GM06990 (cell line): ENCODE results near the gene APOOL.

Source experiments
- DNase-seq: peaks from one replicate; pipeline ENCODE4 v3.0.0-alpha.2; 2011; ENCODE audit not compliant: insufficient read length; ENCODE audit errors: extremely low read depth
- H3K27me3 ChIP-seq: replicated peaks from 2 replicates; pipeline ENCODE4 v1.6.0; 2011; ENCODE audit warnings: low read length; ENCODE audit not compliant: control insufficient read depth, insufficient read depth
- H3K36me3 ChIP-seq: 2 replicates; pipeline ENCODE4 v1.5.1; 2011; ENCODE audit warnings: low read length; ENCODE audit not compliant: control insufficient read depth, insufficient read depth
- H3K4me3 ChIP-seq: replicated peaks from 2 replicates; pipeline ENCODE4 v1.5.1; 2011; ENCODE audit warnings: low read depth, mild to moderate bottlenecking, control low read depth, low read length
- CTCF ChIP-seq: IDR thresholded peaks from 2 replicates; pipeline ENCODE4 v1.5.1; 2011; ENCODE audit warnings: low read length, control low read depth, mild to moderate bottlenecking, inconsistent platforms; ENCODE audit not compliant: insufficient read depth, poor library complexity, severe bottlenecking

Gene APOOL

GRCh38 chrX:85089321-85089840 is 85.7 kb downstream of the APOOL start:
- TF ChIP-seq CTCF = no peak
- Histone ChIP-seq H3K36me3 (no peaks in the 10 kb centered on the region), H3K4me3 (no peak overlapping the region), H3K27me3 (no peaks in the 10 kb centered on the region)
- DNase-seq = no peak

- H3K27me3 ChIP-seq = no peaks in the 10 kb centered on the region
- no peak for TF ChIP-seq CTCF
- DNase-seq = no peak
- no peak overlapping the region for H3K4me3 ChIP-seq
- H3K36me3 ChIP-seq = no peaks in the 10 kb centered on the region
Measured at GRCh38 chrX:85107407-85107806, 103.7 kb downstream of the APOOL start.

GRCh38 chrX:85108165-85108564 is 104.5 kb downstream of the APOOL start:
- TF ChIP-seq CTCF = no peak
- Histone ChIP-seq H3K27me3 (no peaks in the 10 kb centered on the region), H3K4me3 (no peak overlapping the region), H3K36me3 (no peaks in the 10 kb centered on the region)
- DNase-seq = no peak

DNA sequence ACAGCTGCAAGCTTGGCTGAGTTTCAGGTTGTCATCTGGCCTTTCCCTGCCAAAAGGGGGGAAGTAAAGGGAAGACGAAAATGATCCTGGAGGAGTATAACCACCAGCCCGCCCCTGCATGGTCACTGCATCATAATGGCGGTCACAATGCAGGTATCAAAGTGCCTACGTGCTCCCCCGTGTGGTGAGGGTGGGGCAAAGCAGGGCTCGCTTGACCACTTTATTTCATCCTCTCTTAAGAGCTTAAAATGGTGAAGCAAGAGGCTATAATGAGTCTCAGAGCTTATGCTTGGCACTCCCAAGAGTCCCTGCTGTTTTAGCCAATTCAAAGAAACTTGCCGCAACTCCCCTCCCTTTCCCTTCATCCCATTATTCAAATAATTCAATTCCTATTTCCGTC is 105.6 kb downstream of the APOOL start:
- Histone ChIP-seq H3K36me3 (no peaks in the 10 kb centered on the region), H3K27me3 (no peaks in the 10 kb centered on the region), H3K4me3 (no peak overlapping the region)
- DNase-seq = no peak
- TF ChIP-seq CTCF = peak; percentile 56

GRCh38 chrX:85111347-85111746 is 107.7 kb downstream of the APOOL start:
- H3K27me3 ChIP-seq = no peaks in the 10 kb centered on the region
- TF ChIP-seq CTCF = peak; percentile 80
- H3K36me3 ChIP-seq = no peaks in the 10 kb centered on the region
- H3K4me3 ChIP-seq = no peak overlapping the region
- no peak for DNase-seq

DNA sequence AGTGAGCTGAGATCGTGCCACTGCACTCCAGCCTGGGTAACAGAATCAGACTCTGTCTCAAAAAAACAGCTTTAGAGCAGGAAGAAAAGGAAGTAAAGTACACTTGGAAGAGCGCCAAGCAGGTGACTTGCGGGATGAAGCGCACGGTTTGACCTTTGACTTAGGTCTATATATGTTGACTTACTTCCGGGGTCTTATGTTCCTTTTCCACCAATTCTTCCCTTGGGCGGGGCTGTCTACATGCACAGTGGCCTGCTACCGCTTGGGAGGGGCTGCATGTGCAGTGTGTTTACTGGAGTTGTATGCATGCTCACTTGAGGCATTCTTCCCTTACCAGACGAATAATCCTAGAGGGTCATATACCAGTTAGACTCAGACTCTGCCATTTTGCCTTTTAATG is 108.6 kb downstream of the APOOL start:
- DNase-seq = no peak
- H3K4me3 ChIP-seq = no peak overlapping the region
- H3K27me3 ChIP-seq = no peaks in the 10 kb centered on the region
- no peak for TF ChIP-seq CTCF
- H3K36me3 ChIP-seq = no peaks in the 10 kb centered on the region
